ENCODE measurements around the gene STAT3.
"Not testable (repeated sequence)": the region's sequence is repeated elsewhere in the genome, so short reads cannot be mapped to it uniquely, and the experiment has no call there.

The STAT3 gene

DNA sequence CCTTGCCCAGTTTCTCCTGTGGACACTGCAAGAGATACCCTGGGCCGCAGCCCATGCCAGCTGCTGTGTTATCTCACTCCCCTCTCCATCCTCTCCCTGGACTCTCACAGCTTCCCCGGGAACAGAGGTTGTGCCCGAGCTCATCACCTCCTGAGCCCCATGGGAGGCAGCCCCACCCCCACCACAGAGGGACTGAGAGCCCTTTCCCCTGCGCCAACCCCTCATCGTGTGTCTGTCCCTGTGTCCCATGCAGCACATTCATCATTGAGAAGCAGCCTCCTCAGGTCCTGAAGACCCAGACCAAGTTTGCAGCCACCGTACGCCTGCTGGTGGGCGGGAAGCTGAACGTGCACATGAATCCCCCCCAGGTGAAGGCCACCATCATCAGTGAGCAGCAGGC, 87.2 kb downstream of the STAT3 start:
- Histone ChIP-seq H3K9ac (ENCODE audit: low read depth, low read length) (no peak overlapping the region), H3K4me1 (ENCODE audit: insufficient read depth, low read length) (no peaks in the 10 kb centered on the region), H3K9me3 (ENCODE audit: control insufficient read depth, insufficient read depth, low read length) (no peaks in the 10 kb centered on the region), H3K36me3 (ENCODE audit: insufficient read depth, low read length) (no peaks in the 10 kb centered on the region)

DNA sequence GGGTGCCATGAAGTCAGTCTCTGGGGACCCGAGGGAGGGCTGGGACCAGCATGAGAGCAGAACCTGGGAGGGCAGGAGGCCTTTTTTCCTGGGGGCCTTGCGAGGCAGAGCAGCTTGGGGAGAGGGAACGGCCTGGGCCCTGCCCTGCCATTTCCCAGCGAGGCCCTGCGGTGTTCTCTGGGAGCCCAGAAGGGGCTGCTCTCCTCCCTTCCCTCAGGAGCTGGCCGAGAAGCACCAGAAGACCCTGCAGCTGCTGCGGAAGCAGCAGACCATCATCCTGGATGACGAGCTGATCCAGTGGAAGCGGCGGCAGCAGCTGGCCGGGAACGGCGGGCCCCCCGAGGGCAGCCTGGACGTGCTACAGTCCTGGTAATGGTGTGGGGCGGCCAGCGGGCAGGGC, 88.3 kb downstream of the STAT3 start:
- not testable (repeated sequence) for H3K9ac ChIP-seq (ENCODE audit: low read depth, low read length); H3K36me3 ChIP-seq (ENCODE audit: insufficient read depth, low read length); H3K4me1 ChIP-seq (ENCODE audit: insufficient read depth, low read length); H3K9me3 ChIP-seq (ENCODE audit: control insufficient read depth, insufficient read depth, low read length)

DNA sequence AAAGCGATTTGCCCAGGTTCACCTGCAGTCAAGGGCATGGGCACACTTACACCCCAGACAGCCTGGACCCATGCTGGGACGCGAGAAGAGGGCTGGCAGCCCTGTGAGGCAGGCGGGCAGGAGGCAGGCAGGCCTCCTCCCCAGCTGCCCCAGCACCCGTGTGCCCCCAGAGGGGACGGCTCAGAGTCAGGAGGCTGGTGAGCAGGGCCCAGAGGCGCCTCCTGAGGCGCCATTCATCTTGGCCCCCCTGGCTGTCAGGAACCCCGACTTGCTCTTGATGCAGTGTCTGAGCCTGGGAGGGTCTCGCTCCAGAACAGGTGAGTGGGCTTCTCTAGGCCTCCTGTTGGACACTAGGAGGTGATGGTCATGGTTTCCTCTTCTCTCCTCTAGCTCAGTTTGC, 88.9 kb downstream of the STAT3 start:
- not testable (repeated sequence) for H3K36me3 ChIP-seq (ENCODE audit: insufficient read depth, low read length); H3K9me3 ChIP-seq (ENCODE audit: control insufficient read depth, insufficient read depth, low read length); H3K4me1 ChIP-seq (ENCODE audit: insufficient read depth, low read length); H3K9ac ChIP-seq (ENCODE audit: low read depth, low read length)

DNA sequence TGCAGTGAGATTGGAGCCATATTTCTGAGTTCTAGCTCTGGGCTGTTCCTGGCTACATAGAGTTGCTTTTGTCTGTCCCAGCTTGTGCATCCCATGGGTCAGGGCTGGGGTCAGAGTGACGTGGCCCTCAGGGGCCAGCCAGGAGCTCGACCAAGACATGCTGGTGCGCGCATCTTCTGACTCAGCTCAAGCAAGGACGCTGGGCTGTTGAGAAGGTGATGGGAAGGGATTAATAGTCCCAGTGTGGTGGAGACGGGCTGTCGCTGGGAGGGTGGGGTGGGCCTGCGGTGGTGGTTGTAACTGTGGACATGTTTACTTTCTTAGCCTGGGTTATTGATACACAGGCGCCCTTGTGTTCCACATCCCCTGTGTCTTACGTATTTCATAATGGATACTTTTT, 90.5 kb downstream of the STAT3 start:
- not testable (repeated sequence) for H3K9me3 ChIP-seq (ENCODE audit: control insufficient read depth, insufficient read depth, low read length); H3K36me3 ChIP-seq (ENCODE audit: insufficient read depth, low read length); H3K9ac ChIP-seq (ENCODE audit: low read depth, low read length); H3K4me1 ChIP-seq (ENCODE audit: insufficient read depth, low read length)

DNA sequence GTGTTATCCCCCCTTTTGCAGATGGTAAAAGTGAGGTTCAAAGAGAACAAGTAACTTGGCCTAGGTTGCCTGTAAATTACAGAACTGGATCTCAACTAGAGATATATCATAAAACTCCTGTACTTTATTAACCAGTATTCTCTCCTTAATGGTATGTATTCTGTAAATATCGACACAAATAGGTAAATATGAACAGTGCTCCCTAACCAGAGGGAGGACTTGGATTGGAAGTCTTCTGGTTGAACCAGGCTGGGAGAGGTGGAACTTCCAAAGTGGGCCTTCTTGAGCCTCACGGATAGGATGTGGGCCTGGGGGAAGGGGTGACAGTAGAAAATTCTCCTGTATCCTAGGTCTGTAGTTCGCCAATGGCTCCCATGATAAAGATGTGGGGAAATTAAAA, 92.2 kb downstream of the STAT3 start:
- no peaks in the 10 kb centered on the region for H3K9me3 ChIP-seq (ENCODE audit: control insufficient read depth, insufficient read depth, low read length)
- no peaks in the 10 kb centered on the region for H3K4me1 ChIP-seq (ENCODE audit: insufficient read depth, low read length)
- H3K9ac ChIP-seq (ENCODE audit: low read depth, low read length), result no peak overlapping the region
- no peaks in the 10 kb centered on the region for H3K36me3 ChIP-seq (ENCODE audit: insufficient read depth, low read length)

DNA sequence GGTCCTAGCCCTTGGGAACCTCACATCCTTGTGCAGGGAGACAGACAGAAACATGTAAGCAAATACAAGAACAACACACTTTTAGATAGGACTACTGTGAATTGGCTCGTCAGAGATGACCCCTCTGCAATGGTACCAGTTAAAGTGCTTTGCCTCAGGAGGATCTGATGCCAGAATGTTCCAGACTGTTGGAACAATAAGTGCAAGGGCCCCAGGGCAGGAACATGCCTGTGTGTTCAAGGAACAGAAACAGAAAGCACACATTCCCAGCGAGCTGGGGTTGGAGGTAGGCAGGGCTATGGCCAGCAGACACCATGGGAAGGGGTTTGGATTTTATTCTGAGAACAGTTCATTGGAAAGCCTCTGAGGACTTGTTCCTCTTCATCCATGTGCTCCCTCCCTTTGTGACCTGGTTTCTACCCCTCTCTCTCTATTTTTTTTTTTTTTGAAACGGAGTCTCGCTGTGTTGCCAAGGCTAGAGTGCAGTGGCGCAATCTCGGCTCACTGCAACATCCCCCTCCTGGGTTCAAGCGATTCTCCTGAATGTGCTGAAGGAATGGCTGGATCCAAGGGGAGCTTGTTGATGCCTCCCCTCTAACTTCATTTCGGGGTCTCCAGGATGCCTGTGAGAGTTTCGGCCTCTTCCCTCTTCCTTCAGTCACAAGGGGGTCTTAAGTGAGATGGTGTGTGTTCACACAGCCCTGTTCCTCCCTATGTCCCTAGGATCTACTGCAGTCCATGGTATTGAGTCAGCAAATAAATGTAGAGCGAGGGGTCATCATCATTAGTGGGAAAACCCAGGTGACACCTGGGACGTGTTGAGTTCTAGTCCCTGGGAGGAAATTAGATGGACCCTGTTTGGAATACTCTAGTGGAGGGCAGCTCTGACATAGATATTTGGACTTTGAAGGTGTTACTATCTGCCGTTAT, 93.5 kb downstream of the STAT3 start:
- Histone ChIP-seq H3K9me3 (ENCODE audit: control insufficient read depth, insufficient read depth, low read length) (no peaks in the 10 kb centered on the region), H3K4me1 (ENCODE audit: insufficient read depth, low read length) (no peaks in the 10 kb centered on the region), H3K36me3 (ENCODE audit: insufficient read depth, low read length) (no peaks in the 10 kb centered on the region), H3K9ac (ENCODE audit: low read depth, low read length) (no peak overlapping the region)

DNA sequence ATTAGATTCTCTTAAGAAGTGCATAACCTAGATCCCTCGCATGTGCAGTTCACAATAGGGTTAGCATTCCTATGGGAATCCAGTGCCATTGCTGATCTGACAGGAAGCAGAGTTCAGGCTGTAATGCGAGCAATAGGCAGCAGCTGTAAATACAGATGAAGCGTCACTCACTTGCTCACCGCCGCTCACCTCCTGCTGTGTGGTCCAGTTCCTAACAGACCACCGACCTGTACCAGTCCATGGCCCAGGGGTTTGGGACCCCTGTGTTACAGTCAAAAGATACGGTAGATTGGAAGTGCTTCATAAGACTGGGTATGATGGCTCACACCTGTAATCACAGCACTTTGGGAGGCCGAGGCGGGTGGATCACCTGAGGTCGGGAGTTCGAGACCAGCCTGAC, 97.1 kb downstream of the STAT3 start:
- no peaks in the 10 kb centered on the region for H3K9me3 ChIP-seq (ENCODE audit: control insufficient read depth, insufficient read depth, low read length)
- peaks cover 10% of the 10 kb centered on the region for H3K4me1 ChIP-seq (ENCODE audit: insufficient read depth, low read length)
- no peaks in the 10 kb centered on the region for H3K36me3 ChIP-seq (ENCODE audit: insufficient read depth, low read length)
- no peak overlapping the region for H3K9ac ChIP-seq (ENCODE audit: low read depth, low read length)

DNA sequence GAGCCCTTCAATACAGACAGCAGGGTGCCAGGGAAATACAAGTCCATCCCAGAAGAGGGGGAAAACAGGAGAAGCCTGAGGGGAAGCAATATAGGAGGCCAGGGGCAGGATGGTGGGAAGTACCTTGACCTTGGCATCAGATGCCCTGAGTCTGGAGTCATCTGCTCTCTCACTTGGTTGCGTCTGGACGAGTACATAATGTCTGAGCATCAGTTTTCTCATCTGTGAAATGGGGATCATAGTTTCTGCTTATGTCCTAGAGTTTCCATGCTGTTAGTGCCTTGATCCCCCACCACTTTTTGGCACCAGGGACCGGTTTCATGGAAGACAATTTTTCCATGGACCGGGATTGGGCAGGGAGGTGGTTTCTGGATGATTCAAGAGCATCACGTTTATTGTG, 97.7 kb downstream of the STAT3 start:
- H3K36me3 ChIP-seq (ENCODE audit: insufficient read depth, low read length), result no peaks in the 10 kb centered on the region
- H3K4me1 ChIP-seq (ENCODE audit: insufficient read depth, low read length), result peaks cover 10% of the 10 kb centered on the region
- no peak overlapping the region for H3K9ac ChIP-seq (ENCODE audit: low read depth, low read length)
- no peaks in the 10 kb centered on the region for H3K9me3 ChIP-seq (ENCODE audit: control insufficient read depth, insufficient read depth, low read length)

DNA sequence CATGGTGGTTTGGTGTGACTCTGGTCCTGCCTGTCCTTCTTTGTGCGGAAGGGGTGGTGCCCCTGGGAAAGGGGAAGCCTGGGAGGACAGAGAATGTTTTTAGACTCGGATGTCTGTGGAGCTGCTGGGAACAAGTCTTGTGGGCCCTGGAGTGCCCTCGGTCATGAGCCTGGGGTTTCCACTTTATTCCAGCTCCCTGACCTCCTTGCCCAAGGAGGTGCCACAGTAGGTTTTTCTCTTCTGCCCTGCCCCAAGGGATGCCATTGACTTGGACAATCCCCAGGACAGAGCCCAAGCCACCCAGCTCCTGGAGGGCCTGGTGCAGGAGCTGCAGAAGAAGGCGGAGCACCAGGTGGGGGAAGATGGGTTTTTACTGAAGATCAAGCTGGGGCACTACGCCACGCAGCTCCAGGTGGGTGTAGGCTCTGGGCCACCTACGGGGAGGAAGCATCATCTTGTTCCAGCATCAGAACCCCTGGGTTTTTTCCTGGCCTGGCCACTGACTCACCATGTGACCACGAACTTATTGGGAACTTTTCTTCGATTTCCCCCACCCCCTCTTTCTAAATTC, 98.5 kb downstream of the STAT3 start:
- no peaks in the 10 kb centered on the region for H3K36me3 ChIP-seq (ENCODE audit: insufficient read depth, low read length)
- no peaks in the 10 kb centered on the region for H3K9me3 ChIP-seq (ENCODE audit: control insufficient read depth, insufficient read depth, low read length)
- peaks cover 10% of the 10 kb centered on the region for H3K4me1 ChIP-seq (ENCODE audit: insufficient read depth, low read length)
- H3K9ac ChIP-seq (ENCODE audit: low read depth, low read length), result peak overlapping the region; percentile 56; the same call in 1 of the 2 replicates

DNA sequence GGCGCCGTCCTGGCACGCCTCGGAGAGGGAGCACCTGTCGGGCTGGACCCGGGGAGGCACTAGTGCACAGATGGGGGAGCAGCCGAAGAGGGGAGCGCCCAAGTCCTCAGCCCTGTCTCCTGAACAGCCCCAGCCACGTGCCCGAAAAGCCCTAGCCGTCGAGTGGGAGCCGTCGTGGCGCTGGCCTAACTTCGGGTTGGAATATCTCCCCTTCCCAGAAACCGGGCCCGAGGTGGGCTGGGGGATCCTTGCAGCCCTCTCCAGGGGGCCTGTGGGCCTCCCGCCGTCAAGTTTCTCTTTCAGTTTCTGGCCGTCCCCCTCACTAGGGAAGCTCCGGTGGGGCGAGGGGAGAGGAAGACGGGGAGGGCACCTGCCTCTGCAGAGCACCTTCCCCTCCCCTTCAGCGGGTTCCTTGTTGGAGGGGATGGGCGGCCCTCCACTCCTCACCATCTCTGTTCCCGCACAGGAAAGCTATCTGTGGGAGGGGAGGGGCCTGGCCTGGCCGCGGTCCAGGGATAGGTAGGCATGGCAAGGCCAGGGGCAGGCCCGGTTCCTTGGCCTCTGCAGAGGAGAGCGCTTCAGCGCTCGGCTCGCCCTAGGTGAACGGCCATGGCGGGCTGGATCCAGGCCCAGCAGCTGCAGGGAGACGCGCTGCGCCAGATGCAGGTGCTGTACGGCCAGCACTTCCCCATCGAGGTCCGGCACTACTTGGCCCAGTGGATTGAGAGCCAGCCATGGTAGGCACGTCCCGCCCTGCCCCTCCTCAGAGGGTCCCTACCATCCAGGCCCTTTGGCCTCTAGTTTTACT, 99.2 kb downstream of the STAT3 start:
- Histone ChIP-seq H3K36me3 (ENCODE audit: insufficient read depth, low read length) (no peaks in the 10 kb centered on the region), H3K9ac (ENCODE audit: low read depth, low read length) (peak overlapping the region; percentile 56; the same call in 1 of the 2 replicates), H3K4me1 (ENCODE audit: insufficient read depth, low read length) (peaks cover 10% of the 10 kb centered on the region), H3K9me3 (ENCODE audit: control insufficient read depth, insufficient read depth, low read length) (no peaks in the 10 kb centered on the region)

DNA sequence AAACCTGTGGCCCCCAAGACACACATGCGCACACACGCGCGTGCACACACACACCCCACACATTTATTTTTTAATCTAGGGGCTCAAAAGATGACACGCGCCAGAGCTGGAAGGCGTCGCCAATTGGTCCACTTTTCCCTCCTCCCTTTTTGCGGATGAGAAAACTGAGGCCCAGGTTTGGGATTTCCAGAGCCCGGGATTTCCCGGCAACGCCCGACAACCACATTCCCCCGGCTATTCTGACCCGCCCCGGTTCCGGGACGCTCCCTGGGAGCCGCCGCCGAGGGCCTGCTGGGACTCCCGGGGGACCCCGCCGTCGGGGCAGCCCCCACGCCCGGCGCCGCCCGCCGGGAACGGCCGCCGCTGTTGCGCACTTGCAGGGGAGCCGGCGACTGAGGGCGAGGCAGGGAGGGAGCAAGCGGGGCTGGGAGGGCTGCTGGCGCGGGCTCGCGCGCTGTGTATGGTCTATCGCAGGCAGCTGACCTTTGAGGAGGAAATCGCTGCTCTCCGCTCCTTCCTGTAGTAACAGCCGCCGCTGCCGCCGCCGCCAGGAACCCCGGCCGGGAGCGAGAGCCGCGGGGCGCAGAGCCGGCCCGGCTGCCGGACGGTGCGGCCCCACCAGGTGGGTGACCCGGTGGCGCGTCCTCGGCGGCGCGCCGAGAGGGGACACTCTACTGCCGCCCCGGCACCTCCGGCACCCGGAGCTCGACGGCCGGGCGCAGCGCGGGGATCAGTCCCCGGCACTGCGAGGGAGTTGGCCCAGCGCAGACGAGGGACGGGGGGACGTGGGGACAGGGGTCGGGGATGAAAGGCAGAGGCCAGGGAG, 100.1 kb downstream of the STAT3 start, which contains the start of gene STAT5A:
TSS of gene STAT5A (plus strand) at position 522 of the 826 bp plus-strand sequence. CDS start 914 bp downstream, outside the sequence.
- Histone ChIP-seq H3K9me3 (ENCODE audit: control insufficient read depth, insufficient read depth, low read length) (no peaks in the 10 kb centered on the region), H3K4me1 (ENCODE audit: insufficient read depth, low read length) (peaks cover 10% of the 10 kb centered on the region), H3K36me3 (ENCODE audit: insufficient read depth, low read length) (no peaks in the 10 kb centered on the region), H3K9ac (ENCODE audit: low read depth, low read length) (peak within 1 kb of the TSS; percentile 56)

DNA sequence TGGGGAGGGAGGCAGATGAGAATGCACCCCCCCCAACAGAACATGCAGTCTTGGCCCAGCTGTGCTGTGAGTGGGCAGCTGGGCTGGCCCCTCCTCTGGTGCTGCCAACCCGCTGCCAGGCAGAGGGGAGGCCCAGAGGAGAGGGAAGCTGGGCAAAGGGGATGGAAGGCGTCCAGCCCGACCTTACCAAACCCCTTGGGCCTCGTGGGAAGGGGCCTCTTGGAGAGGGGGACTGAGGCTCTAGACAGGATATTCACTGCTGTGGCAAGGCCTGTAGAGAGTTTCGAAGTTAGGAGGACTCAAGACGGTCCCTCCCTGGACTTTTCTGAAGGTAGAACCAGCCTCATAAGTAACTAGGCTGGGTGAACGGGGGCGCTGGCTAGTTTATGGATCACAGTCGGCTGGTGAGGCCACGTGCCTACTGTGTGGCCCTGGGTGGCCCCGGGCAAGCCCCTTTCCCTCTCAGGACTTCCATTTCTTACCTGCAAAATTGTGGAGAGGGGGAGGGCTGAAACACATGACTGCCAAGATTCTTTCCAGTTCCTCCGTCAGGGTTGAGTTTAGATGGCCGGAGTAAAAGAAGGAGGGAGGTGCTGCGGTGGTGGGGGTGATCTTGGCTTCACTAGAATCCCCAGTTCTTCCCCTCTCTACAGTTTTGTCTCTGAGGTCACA, 100.8 kb downstream of the STAT3 start:
- peak overlapping the region; percentile 56; the same call in 1 of the 2 replicates for H3K9ac ChIP-seq (ENCODE audit: low read depth, low read length)
- peaks cover 10% of the 10 kb centered on the region for H3K4me1 ChIP-seq (ENCODE audit: insufficient read depth, low read length)
- H3K9me3 ChIP-seq (ENCODE audit: control insufficient read depth, insufficient read depth, low read length), result no peaks in the 10 kb centered on the region
- H3K36me3 ChIP-seq (ENCODE audit: insufficient read depth, low read length), result no peaks in the 10 kb centered on the region

DNA sequence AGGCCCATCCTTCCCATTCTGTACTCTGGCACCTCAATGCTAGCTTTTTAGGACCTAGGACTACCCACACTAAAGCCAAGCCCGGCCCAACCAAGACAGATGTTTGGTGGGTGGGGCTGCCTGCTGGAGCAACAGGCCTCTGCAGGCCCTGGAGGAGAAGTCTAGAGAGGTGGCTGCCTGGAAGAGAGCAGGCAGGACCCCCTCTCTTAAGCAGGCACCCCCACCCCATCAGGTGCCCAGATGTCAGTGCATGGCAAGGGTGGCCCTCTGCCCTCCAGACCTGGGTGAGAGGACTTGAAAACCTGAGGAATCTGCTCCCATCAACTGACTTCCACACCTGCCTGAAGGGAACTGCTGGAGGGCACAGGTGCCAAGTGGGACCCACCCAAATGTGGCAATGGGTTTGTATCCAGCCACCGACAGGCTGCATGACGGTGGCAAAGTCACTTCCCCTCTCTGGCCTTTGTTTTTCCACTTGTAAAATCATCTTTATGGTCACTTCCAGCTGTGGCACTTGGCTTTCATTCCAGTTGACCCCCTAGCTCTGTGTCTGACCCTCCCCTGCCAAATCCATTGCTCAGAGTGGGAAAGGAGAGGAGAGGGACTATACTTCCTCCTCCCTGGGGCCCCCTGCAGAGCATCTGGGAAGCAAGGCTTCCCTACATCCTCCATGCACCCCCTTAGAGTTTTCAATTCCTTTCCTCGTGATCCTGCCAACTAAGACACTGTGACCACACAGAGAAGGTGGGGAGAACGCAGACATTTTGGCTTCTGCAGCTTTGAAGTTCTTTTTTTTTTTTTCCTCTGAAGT, 101.6 kb downstream of the STAT3 start:
- no peak overlapping the region for H3K9ac ChIP-seq (ENCODE audit: low read depth, low read length)
- H3K36me3 ChIP-seq (ENCODE audit: insufficient read depth, low read length), result no peaks in the 10 kb centered on the region
- H3K9me3 ChIP-seq (ENCODE audit: control insufficient read depth, insufficient read depth, low read length), result no peaks in the 10 kb centered on the region
- H3K4me1 ChIP-seq (ENCODE audit: insufficient read depth, low read length), result peaks cover 10% of the 10 kb centered on the region
